GM21723 (cell line): ENCODE measurements around the gene SDC4.

Experiments
- ATAC-seq: cut with Tn5 transposase; IDR thresholded peaks from one replicate; pipeline ENCODE4 v1.9.1; 2021; ENCODE audit warnings: mild to moderate bottlenecking, moderate library complexity; ENCODE audit not compliant: unreplicated experiment

The SDC4 gene

DNA sequence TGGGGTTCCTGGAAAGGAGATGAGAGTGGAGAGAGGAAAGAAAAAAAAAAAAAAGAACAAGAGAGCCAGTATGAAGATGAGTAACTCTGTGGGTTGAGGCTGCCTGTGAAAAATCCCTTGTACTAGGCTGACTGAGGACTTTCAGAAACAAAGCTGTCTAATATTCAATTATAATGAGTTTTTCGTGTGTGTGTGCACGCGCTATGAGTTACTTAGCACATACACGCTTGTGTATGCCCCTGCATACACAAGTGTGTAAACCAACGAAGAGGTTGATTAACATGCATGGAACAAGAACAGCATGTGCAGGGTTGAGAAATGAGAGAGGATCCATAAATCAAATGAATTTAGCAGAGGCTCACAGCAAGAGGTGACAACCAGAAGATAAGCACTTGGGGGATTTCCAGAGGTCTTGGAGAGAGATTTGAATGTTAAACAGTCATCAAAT, 46.4 kb downstream of the SDC4 start:
- no peak for ATAC-seq

DNA sequence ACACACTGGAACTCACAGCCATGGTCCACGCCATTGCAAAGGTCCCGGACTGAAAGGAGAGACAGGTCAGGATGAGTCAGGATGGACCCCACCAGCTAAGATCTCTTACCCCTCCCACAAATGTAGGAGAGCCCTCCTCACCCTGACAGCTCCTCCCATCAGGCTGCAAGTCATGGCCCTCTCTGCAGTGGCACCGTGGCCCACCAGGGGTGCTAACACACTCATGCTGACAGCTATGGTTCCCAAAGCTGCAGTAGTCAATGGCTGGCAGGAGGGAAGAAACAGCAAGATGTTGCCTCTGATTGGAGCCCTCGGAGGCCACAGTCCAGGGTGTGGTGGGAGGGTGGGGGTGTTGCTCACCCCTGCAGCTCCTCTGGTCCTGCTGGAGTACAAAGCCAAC, 47.3 kb downstream of the SDC4 start:
- no peak for ATAC-seq

DNA sequence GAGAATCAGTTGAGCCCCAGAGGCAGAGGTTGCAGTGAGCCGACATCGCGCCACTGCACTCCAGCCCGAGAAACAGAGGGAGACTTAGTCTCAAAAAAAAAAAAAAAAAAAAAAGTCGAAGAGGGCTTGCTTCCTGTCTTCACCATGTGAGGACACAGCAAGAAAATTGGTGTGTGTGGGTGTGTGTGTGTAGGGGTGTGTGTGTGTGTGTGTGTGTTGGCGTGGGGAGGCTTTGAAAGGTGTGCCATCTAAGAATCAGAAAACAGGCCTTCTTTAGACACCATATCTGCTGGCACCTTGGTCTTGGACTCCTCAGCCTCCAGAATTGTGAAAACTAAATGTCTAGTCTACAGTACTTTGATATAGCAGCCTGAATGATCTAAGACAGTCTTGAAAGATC, 48.4 kb downstream of the SDC4 start:
- ATAC-seq: no peak

DNA sequence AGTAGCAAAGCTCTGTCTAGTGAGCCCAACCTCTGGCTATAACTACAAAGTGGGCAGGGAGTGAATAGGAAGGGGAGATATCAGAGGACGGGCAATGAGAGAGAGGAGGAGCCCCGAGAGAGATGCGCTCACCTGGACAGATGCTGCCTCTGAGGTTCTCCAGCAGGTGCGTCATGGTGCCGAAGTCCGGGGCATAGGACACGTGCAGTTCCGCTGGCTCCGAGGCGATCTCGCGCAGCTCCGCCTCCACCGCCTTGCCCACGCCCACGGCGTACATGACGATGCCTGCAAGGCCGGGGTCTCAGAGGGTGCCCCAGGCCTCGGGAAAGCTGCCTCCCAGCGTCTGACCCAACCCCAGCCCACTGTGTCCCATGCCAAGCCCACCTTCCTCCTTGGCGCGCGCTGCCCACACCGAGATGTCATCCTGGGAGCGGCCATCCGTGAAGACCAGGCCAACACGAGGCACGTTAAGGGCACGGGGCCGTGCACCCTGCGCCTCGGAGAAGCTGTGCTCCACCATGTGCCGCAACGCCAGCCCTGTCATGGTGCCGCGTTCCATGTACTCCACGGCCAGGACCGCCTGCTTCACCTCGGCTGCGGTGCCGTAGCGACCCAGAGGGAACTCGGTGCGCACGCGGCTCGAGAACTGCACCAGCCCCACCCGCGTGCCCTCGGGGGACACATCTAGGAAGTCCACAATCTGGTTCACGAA, 50.3 kb downstream of the SDC4 start:
- ATAC-seq: no peak

DNA sequence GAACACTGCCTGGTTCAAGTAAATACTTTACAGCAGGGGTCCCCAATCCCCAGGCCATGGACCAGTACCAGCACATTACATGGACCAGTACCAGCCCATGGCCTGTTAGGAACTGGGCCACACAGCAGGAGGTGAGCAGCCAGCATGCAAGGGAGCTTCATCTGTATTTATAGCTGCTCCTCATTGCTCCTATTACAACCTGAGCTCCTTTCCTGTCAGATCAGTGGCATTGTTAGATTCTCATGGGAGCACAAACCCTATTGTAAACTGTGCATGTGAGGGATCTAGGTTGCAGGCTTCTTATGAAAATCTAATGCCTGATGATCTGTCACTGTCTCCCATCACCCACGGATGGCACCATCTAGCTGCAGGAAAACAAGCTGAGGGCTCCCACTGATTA, 53.6 kb downstream of the SDC4 start:
- ATAC-seq: no peak

DNA sequence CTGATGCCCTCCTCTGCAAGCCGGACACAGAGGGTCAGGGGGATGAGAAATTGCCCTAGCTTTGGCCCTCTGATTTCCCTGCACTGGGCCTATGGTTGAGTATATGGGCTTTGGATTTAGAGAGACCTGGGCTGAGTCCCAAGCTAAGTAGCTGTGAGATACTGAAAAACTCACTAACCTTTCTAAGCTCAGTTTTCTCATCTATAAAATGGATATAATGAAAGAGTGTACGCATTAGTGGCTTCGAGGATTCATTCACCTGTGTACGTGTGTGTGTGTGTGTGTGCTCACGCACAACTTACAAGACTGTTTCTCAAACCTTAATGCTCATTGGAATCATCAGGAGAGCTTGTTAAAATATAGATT, 54.2 kb downstream of the SDC4 start:
- no peak for ATAC-seq

DNA sequence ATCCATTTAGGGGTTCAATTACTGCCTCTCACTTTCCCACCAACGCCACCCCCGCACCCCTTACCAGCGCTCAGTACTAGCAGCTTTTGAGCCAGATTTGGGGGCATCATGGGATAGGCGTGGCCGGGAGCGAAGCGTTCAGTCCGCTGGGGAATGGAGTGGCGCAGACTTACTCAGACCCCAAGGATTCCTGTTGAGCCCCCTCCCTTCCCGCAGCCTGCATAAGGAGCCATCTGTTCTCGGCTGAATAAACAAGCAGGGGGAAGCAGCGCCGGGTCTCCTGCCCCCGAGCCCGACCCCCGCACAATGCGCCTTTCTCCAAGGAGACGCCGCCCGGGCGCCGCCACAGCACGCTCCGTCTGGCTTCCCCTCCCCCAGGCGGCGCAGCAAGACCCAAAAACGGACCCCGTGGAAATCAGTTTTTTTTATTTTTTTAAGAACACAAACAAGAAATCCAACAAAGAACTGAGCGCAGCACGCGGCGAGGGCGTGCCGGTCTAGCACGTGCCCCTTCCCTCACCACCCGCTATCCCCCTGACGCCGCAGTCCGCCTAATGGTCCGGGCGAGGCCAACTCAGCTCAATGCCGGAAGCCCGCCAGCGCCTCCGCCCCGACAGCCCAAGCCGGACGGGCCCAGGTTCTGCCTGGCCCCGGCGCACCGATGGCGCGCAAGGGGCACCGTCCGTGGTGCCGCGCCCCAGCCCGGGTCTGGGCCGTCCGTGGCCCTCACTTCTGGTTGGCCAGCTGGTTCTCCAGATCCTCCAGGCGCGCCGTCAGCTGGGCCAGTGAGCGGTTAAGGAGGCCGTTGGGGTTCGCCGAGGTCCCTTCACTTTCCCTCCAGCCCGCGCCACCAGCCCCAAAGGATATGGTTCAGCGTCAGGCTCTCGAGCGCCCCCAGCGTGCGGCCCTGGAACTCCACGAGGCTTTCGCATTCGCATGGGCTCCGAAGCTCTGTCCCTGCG, 54.9 kb downstream of the SDC4 start:
- no peak for ATAC-seq

DNA sequence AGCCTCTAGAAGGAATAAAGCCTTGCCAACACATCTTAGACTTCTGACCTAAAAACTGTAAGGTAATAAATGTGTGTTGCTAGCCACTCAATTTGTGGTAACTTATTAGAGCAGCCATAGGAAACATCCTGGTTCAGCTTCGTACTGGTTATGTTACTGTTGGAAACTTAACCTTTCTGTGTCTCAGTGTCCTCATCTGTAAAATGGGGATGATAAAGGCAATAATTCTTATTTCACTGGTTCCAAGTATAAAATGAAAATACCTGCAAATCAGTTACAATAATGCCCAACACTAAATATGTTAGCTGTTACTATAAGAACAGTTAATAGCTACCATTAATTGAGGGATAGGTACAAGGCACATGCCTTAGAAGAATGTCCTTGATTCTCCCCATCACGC, 55.9 kb downstream of the SDC4 start:
- no peak for ATAC-seq

DNA sequence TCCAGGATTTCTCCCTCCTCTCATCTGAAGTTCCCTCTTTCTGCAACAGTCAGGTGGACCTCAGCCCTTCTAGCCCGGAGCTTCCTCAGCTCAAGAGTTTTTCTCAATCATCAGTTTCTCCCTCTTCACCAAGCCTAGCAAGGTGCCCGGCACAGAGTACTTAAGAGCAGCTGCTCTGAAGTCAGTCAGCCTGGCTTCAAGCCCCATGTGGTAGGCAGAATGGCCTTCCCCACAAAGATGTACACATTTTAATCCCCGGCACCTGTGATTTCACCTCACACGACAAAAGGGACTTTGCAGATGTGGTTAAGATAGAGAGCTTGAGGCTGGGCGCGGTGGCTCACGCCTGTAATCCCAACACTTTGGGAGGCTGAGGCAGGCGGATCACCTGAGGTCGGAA, 56.7 kb downstream of the SDC4 start:
- ATAC-seq: no peak

DNA sequence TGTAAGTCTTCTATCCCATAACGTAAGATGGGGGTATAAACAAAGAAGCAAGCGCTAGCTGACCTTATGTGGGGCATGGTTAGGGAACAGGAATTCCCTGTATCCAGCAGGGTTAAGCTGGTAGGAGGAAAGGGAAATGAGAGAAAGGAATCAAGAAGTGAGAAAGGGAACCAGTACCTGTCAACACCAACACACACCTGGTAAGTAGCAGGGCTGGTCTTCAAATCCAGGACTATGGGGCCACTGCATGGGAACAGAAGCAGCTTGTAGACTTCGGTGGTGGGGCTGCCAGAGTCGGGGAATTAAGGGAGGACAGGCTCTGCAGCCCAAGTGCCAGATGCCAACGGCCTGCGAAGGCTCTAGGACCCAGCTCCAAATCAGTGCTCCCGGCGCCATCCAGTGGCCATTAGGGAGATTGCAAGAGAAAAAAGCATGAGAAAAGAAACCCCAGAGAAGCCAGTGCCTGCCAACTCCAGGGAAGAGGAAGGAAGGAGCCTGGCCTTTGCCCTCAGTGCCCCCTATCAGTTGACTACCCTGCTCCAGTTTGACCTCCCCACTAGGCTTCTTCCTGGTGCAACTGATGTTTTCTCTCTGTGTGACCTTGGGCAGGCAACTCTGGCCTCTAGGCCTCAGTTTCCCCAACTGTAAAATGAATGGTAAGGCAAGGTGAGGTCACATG, 57.4 kb downstream of the SDC4 start:
- ATAC-seq: no peak

DNA sequence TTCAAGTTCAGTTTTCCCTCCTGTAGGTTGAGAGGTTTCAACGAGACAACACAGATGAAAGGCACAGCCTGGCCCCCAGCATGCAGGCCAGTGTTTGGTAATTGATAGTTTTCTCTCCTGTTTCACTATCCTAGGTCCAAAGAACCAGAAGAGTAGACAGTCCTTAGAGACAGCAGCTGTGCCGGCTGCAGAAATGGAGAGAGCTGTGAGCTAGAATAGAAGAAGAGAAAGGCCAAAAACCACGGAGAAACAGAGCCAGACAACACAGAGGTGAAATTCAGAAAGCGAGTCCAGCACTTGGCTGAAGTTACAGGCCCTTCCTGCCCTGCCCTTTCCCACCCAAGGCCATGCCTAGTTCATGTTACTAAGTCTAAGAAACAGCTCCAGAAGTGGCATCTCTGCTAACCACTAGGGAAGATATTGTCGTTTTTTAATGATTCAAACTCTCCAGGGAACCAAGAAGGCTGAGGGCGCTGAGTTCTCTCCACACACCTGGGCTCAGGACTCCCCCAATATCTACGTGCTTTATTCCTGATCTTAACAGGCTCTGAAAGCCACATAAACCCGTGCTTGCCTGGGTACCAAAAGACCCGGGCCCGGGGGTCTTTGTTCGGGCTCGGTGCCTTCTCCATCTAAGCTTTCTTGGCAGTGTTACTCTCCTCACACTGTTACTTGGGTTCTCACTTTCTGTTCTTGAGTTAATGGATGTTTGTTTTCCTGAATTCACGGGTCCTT, 58.1 kb downstream of the SDC4 start:
- ATAC-seq: no peak

DNA sequence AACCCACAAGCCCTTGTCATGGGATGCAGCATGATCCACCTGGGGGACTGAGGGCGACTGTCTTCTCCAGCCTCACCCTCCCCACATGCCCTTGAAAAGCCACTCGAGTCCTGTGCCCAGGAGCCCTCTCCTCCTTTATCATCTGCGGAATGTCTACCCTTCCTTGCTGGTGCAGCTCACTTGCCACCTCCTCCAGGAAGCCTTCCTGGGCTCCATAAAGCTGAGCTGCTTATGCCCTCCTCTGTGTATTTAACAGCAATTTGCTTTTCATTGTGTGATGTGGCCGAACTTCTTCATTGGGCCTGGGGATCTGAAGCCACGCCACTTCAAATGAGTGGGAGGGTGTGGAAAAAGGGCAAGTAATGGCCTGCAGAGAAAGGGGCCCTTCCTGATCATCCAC, 59.4 kb downstream of the SDC4 start:
- no peak for ATAC-seq

DNA sequence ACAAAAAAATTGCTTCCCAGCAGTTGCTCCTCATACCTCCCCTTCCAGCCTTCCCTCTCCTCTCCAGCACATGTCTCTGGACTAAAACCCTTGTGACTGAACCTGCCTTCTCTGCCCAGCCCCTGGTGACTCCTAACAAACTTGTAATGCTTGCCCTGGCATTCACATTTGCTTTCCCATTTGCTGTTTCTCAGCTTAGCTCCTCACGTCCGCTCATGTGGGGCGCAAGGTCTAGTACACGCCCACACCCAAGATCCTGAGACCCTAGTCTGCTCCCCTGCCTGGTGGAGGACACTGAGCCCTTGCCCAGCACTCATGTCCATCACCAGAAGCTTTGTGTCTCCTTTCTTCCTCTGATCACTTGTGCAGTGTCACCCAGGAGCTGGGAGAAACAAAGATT, 59.8 kb downstream of the SDC4 start:
- ATAC-seq: no peak

DNA sequence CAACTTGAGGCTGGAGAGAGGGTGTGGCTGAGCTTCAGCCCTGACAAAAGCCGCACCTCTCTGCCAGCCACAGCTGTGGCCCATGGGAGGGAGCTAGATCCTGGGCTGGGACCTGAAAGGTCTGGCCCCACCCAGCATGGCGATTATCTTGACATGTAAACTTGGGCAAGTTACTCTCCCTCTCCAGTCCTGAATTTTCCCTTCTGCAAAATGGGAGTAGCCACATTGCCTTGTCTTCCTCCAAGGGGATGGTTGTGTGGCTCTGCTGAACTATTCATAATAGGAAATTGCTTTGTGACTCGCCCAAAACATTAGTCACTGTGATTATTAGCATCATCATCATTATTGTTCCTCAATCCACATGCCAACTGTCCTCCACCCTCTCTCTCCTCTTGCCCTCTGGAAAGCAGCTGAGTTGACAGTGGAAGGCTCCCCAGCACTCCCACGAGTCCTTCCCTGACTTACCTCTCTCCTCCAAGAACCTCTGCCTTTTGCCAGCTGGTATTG, 64.6 kb downstream of the SDC4 start:
- no peak for ATAC-seq

DNA sequence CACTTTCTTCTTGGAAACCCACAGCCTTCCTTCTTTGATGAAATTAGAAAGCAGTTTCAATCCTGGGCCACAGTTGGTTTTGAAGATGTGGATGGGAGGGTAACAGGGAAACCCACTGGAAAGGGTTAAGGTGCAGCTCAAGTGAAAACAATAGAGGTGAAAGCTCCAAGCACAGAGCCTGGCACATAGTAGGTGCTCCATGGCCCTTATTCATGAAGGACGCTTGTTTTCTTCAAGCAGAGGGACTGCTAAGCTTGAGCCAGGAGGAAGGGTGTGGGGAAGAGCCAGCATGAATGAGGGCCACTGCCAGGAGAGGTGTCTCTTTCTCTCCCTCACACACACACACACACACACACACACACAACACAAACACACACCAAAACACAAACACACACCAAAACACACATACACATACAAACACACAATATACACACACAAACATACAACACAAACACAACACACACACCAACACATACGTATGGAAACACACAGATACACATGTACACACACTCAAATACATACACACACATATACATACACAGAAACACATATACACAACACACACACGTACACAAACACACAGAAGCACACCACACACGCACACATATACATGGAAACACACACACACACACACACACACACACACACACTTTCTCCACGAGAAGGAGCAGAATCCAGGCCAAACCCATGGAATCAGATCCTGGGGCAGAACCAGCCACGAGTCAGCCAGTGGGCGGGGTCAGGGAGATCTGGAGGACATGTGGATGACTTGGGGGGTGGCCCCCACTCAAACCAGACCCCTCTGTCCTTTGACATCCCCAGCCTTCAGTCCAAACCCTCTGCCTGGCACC, 65.3 kb downstream of the SDC4 start:
- no peak for ATAC-seq

DNA sequence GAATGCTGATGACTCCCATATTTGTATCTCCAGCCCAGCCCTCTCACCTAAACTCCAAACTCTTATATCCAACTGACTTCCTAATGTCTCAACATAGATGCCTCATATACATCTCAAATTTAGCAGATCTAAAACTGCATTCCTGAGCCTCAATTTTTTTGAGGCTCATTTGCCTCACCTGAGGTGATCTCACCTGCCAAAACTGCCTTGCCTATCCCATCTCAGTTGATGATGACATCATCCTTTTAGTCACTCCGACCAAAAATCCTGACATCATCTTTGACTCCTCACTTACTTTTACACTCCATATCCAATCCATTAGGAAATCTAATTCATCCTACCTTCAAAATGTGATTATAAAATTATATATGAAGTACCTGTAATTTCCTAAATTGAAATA, 68.2 kb downstream of the SDC4 start:
- ATAC-seq: no peak

DNA sequence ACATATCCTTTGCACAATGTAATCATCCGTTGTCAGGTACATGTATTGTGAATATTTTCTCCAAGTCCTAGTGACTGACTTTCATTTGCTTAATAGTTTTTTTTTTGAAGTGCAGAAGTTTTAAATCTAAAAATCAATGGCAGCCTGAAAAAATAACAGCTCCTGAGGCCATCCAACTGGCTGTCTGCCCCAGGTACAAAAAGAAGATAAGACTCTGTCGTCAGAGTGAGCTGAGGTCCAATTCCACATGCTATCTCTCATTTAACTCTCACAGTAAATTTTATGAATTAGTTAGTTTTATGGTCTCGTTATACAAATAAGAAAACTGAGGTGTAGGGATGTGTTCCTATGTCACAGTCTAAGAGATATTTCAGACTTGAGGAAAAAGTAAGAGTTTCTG, 72.9 kb downstream of the SDC4 start:
- ATAC-seq: no peak
